ENCODE data around the gene MINDY4. TPM values are rescaled to one million over a fixed set of nuclear protein-coding genes. Genes with fewer than 3 reads are reported as not detected.

The MINDY4 gene
- total RNA-seq, 1 donor from 2014 or later, result 5.3 TPM

DNA sequence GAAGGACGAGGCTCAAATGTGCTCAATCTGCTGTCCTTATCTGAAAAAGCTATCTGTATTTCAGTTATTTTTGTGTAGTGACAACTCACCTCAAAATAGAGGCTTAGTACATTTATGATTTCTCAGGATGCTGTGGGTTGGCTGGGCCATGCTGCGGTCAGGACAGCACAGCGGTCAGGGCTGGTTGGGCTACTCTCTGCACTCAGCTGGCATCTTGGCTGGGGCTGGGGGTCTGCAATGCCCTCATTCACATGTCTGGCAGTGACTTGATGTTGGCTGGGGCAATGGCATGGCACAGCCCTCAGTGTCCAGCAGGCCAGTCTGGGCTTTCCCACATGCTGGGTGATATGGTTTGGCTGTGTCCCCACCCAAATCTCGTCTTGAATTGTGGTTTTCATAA, 34.9 kb upstream of the MINDY4 start:
- no peak for DNase-seq (ENCODE audit: low read depth)
- TF ChIP-seq, protein P1, sequence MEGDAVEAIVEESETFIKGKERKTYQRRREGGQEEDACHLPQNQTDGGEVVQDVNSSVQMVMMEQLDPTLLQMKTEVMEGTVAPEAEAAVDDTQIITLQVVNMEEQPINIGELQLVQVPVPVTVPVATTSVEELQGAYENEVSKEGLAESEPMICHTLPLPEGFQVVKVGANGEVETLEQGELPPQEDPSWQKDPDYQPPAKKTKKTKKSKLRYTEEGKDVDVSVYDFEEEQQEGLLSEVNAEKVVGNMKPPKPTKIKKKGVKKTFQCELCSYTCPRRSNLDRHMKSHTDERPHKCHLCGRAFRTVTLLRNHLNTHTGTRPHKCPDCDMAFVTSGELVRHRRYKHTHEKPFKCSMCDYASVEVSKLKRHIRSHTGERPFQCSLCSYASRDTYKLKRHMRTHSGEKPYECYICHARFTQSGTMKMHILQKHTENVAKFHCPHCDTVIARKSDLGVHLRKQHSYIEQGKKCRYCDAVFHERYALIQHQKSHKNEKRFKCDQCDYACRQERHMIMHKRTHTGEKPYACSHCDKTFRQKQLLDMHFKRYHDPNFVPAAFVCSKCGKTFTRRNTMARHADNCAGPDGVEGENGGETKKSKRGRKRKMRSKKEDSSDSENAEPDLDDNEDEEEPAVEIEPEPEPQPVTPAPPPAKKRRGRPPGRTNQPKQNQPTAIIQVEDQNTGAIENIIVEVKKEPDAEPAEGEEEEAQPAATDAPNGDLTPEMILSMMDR (IDR thresholded peaks at IDR 0.05; ENCODE audit: insufficient read depth, low read length, poor library complexity, severe bottlenecking), result no peak
- Histone ChIP-seq H3K4me3 (ENCODE audit: low read depth, low read length) (no peak overlapping the region), H3K36me3 (ENCODE audit: control insufficient read depth, insufficient read depth, low read length) (no peaks in the 10 kb centered on the region), H3K27me3 (ENCODE audit: control insufficient read depth, insufficient read depth, low read length) (peaks cover 14% of the 10 kb centered on the region)

- Histone ChIP-seq H3K4me3 (ENCODE audit: low read depth, low read length) (no peak overlapping the region), H3K27me3 (ENCODE audit: control insufficient read depth, insufficient read depth, low read length) (peaks cover 15% of the 10 kb centered on the region), H3K36me3 (ENCODE audit: control insufficient read depth, insufficient read depth, low read length) (no peaks in the 10 kb centered on the region)
- TF ChIP-seq, protein P1 (IDR thresholded peaks at IDR 0.05; ENCODE audit: insufficient read depth, low read length, poor library complexity, severe bottlenecking), result no peak
- no peak for DNase-seq (ENCODE audit: low read depth)
Measured at GRCh38 chr7:30738026-30738915, 32.9 kb upstream of the MINDY4 start.

- H3K36me3 ChIP-seq (ENCODE audit: control insufficient read depth, insufficient read depth, low read length), result no peaks in the 10 kb centered on the region
- DNase-seq (ENCODE audit: low read depth), result no peak
- no peak overlapping the region for H3K4me3 ChIP-seq (ENCODE audit: low read depth, low read length)
- TF ChIP-seq, protein P1 (IDR thresholded peaks at IDR 0.05; ENCODE audit: insufficient read depth, low read length, poor library complexity, severe bottlenecking), result no peak
- peaks cover 13% of the 10 kb centered on the region for H3K27me3 ChIP-seq (ENCODE audit: control insufficient read depth, insufficient read depth, low read length)
Measured at GRCh38 chr7:30739691-30740090, 31.5 kb upstream of the MINDY4 start.

DNA sequence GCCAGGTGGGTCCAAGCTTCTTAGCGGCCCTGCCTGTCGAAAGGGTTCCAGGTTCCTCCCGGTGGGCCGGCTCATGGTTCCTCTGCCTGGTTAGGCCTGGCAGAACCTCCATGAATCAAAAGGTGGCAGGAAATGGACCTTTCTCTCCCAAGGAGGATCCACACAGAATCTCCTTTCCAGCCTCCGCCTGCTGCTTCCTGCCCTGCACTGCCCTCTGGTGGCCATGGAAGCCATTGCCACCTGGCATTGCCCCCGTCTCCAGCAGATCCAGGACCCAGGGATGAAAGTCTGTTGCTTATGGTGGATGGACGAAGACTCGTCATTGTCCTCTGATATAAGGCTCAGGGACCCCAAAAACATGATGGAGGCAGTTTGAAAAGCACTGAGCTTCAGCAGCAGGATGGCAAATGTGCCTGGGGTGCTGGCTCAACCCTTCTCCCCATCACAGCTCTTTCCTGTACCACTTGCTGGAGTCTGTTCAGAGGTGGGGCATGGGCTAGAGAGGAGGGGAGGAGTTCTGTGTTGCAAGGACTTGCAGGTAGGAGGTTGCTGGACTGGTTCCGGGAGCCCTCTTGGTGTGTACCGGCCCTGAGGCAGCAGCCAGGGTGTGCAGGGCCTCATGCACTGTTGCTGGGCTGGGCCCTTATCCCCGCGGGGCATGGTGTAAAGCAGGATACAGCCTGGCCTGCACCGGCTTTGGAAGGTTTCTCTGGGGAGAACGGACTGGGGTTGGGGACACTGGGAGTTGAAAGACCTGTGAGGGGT, 30.6 kb upstream of the MINDY4 start:
- H3K36me3 ChIP-seq (ENCODE audit: control insufficient read depth, insufficient read depth, low read length), result no peaks in the 10 kb centered on the region
- H3K4me3 ChIP-seq (ENCODE audit: low read depth, low read length), result no peak overlapping the region
- DNase-seq (ENCODE audit: low read depth), result no peak
- peaks cover 13% of the 10 kb centered on the region for H3K27me3 ChIP-seq (ENCODE audit: control insufficient read depth, insufficient read depth, low read length)
- TF ChIP-seq, protein P1 (IDR thresholded peaks at IDR 0.05; ENCODE audit: insufficient read depth, low read length, poor library complexity, severe bottlenecking), result peak; percentile 99

- H3K27me3 ChIP-seq (ENCODE audit: control insufficient read depth, insufficient read depth, low read length), result peaks cover 12% of the 10 kb centered on the region
- DNase-seq (ENCODE audit: low read depth), result no peak
- TF ChIP-seq, protein P1 (IDR thresholded peaks at IDR 0.05; ENCODE audit: insufficient read depth, low read length, poor library complexity, severe bottlenecking), result no peak
- H3K36me3 ChIP-seq (ENCODE audit: control insufficient read depth, insufficient read depth, low read length), result no peaks in the 10 kb centered on the region
- H3K4me3 ChIP-seq (ENCODE audit: low read depth, low read length), result no peak overlapping the region
Measured at GRCh38 chr7:30741289-30741688, 29.9 kb upstream of the MINDY4 start.
